Hematopoietic multipotent progenitor cell (in vitro differentiated cells): ENCODE data around the gene SH2D6. TPM values are rescaled to one million over a fixed set of nuclear protein-coding genes. Genes with fewer than 3 reads are reported as not detected.
A peak's percentile ranks its signal among the peaks of the same experiment; 100 is the strongest.

ENCODE experiments used
- DNase-seq, 3 donors: peaks; one replicate each; pipeline ENCODE4 v3.0.0-alpha.2; 2011 to 2015; ENCODE audit warnings: low read depth in 2 of 3, low spot score in 2 of 3
- total RNA-seq: library from RNA; depleted of rRNA; stranded (reverse); fragments of >200 nt; gene quantifications from one replicate; pipeline ENCODE4 v1.2.3, GENCODE V29; 2012

SH2D6 gene
- total RNA-seq, 1 donor, result not detected

DNA sequence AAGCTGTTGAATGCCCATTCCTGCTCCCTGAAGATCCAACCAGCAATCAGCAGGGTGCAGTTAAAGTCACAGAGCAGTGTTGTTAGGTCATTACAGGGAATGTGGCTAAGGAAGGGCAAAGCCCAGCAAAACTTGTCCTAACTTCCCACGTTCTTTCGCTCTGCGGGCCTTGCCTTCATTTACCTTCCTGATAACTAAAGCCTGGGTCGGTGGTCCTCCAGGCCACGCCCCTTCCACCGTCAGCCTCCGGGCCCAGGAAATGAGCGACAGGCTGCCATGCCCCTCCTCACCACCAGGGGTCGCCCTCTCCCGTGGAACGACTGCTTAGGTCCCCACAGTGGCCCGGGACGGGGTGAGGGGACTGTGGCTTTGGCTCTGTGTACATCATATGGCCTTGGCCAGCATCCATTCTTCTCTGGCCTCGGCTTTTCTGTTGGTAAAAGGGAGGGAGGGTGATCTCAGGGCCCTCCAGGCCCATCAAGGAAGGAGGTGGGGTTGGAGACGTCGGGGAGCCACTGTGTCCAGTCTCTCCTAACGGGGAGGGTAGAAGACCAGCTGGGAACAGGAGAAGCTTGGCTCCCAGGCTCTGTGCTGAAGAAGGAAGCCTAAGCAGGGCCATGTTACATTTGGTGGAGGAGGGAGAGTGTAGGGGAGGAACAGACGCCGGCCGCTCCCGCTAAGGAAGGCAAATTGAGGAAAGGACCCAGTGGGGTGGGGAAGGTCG, 2.2 kb downstream of the SH2D6 start:
- DNase-seq, result peak; percentile 76 to 90 (median 81)

DNA sequence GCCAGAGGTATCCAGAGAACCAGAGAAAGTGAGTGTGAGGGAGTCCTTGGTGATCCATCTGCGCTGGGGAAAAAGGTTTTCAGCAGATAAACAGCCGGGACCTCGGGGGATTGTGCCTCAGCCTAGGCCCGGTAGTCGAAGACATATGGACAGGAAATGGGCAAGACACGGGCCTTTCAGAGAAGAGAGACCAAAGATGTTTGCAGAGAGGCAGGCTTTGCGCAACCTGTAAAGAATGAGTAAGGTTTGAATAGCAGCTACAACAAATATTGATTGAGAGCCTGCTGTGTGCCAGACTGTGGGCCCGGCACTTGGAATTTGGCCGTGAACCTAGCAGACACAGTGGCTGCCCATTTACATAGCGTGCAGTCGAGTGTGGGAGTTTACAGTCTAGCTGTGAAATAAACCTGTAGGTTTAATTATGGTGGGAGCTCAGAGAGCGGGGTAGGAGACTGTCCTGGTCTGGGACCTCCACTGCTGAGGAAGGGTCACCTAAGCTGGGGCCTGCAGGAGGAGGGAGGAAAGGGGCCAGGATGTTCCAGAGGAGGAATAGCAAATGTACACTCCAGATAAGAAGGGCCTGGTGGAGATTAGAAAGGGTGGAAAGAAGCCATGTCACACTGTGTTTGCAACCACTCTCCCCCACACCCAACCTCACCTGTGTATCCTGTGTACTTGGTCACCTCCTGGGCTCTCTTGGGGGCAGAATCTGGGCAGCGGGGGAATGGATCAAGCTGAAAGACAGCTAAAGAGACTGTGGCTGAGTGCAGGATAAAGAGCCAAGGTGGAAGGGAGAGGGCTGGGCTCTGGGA, 3.0 kb downstream of the SH2D6 start:
- no peak for DNase-seq

DNA sequence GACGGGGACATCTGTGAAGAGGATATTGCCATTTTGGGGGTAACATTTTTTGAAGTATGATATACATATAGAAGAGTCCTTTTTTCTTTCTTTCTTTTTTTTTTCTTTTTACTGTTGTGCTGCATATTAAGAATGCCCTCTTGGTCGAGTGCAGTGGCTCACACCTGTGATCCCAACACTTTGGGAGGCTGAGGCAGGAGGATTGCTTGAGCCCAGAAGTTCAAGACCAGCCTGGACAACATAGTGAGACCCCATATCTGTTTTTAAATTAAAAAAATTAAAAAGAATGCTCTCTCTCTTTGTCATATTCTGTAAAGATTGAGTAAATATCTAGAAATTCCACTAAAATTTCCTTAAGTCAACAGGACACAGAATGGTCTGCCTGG, 3.6 kb downstream of the SH2D6 start:
- no peak for DNase-seq

- DNase-seq, result peak in 1 of 3 donors; percentile 46
These were observed 5.0 kb downstream of the SH2D6 start for GRCh38 chr2:85423525-85423924.

DNA sequence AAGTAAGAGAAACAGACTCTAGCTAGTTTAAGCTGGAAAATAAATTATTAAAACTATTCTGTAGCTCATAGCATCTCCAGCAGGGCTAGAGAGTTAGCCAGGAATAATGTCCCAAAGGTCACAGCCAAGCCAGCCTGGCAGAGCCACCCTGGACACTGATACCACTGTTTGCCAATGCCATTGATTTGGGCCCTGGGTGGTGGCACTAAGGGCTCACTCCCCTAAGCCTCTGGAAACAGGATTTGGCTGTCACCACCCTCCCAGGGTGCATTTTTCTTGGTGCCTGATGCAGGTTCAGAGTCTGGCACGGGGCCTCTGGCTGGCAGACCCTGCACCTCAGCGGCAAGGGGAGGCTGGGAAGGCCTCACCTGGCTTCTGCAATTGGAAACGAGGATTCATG, 7.1 kb downstream of the SH2D6 start:
- no peak for DNase-seq

GRCh38 chr2:85427300-85427835, 8.9 kb downstream of the SH2D6 start:
- DNase-seq, result no peak

DNA sequence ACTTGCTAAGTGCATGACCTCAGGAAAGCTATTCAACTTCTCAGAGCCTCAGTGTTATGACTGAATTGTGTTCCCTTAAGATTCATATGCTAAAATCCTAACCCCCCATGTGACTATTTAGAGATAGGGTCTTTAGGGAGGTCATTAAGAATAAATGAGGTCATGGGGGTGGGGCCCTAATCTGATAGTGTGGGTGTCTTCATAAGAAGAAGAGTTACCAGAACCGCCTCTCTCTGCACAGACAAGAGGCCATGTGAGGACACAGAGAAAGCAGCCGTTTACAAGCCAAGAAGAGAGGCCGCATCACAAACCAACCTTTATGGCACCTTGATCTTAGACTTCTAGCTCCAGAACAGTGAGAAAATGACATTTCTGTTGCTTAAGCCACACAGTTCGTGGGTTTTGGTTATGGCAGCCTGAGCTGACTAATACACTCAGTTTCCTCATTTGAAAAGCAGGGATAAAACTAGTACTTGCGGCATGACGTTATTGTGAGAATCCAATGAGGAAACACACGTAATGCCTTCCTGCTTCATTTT, 9.9 kb downstream of the SH2D6 start:
- peak in 1 of 3 donors; percentile 21 for DNase-seq

DNA sequence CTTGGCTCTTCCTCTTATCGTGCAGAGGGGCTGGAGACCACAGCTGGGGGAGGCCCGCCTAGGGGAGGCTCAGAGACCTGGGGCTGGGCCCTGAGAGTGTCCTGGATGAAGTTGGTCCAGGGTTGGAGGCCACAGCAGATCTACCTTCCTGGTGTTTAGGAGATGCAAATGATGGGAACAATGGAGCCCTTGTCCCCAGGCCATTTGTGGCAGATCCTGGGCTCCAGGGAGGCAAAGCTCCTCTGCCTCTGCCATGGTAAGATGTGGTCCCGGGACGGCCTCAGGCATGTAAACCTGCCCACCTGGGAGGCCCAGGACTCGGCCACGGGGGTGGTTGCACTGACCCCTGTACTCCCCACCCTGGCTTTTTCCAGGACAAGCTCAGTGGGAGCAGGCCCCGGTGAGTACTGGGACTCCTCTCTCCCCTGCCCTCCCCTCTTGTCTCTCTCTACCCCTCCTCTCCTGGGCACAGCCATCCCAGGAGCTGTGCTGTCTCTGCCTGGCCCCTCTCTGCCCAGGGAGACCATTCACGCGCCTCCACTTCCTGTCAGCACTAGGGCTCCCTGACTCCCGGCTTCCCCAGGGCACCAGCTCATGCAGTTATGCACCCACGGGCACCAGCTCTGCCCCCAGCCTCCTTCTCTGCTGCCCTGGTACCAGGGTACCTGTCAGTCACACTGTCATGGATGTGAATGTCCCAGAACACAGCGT, 10.9 kb downstream of the SH2D6 start:
- no peak for DNase-seq

DNA sequence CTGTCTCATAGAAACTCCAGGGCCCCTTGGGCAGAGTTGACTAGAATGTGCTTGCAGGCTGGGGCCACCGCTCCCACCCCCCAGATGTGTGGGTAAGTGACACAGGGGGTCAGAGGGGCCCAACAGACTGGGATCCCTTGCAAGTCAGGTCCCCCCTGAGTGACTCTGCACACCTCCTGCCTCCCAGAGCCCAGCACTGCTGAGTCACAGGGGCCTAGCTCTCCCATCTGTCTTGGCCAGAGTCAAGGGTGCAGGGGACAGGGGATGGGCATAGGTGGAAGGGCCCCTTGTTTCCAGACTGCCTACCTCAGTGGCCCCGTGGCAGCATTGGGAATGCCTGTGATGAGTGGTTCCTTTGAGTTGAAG, 11.4 kb downstream of the SH2D6 start:
- no peak for DNase-seq

GRCh38 chr2:85430752-85431569, 12.4 kb downstream of the SH2D6 start:
- no peak for DNase-seq

GRCh38 chr2:85431570-85432205, 13.2 kb downstream of the SH2D6 start:
- no peak for DNase-seq

- no peak for DNase-seq
These were observed 15.1 kb downstream of the SH2D6 start for GRCh38 chr2:85433511-85434089.

DNA sequence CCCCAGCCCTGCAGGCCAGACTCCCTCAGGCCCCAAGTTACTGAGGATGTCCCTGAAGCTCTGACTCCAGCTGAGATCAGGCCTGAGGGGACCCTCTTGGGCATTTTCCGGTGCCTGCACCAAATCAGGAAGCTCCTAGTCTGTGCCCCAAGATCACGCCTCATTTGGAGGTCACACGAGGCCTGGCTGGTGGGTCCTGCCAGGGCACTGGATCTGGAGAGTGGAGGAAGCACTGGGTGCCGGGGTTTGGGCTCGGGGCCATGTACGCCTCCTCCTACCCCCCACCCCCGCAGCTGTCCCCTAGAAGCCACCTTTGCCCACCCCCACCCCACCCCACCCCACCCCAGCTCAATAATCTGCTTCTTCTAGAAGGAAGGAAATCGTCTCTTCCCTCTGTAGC, 16.2 kb downstream of the SH2D6 start:
- peak in 1 of 3 donors; percentile 27 for DNase-seq

- peak in 1 of 3 donors; percentile 24 for DNase-seq
These were observed 16.9 kb downstream of the SH2D6 start for GRCh38 chr2:85435220-85435958.

DNA sequence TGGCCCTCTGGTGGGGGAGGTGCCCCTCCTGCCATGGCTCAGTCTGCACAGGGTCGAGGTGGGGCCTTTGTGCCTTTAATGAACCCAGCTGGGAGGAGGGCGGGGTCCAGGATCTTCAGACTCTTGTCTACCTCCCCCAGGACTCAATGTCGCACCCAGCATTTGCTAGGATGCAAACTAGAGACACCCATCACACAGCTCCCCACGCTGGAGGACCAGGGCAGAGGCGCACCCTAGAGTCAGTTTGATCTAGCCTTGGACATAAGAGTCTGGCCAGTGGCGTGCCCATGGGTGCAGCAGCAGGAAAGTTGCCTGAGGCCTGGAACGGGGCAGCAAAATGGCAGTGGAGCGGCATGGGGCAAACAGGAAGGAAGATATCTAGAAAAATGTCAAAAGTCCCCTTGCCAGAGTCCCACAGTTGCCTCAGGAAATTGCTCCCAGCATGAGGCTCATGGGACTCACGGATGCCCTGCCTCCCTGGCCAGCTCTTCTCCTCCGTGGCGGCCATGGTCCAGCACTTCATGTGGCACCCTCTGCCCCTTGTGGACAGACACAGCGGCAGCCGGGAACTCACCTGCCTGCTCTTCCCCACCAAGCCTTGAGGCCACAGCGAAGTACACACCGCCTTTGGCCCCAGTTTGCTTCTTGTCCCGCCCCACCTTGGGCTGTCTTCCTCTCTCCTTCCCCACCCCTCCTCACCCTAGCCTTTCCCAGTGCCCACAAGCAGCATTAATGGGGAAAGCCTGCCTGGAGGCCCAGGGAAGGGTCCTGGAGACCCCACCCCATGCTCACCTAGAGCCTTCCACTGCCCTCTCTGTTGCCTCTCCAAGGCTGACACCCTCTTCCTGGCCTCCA, 17.7 kb downstream of the SH2D6 start:
- DNase-seq, result no peak

DNA sequence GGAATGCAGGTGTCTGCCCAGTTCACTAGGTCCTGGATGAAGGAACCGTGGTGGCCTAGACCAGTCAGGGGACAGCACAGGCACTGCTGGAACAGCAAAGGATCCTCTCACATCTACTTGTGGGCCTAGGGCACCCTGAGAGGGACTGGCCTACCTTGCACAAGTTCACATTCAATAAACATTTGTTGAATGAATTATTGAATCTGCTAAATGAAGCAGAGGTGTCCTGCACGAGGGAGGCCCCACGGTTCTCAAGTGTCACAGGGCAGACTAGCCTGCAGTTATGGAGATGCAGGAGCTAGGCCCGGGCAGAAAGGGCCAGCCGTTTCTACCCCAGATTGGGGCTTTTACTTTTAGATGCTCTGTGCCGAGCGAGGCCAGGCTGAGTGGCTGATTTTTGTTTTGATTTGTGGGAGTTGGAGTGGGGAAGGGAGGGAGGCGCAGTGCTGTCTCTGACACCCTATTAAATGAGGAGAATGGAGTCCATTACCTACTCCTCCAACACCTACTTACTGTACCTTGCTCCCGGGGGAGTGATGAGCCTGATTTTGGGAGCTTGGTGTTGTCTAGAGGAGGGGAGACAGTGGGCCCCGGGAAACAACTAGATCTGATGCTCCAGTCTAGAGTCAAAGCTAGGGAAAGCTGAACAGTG, 18.4 kb downstream of the SH2D6 start:
- no peak for DNase-seq
